DLD1 (cell line): ENCODE measurements around the gene BAIAP2.
"Not testable (repeated sequence)": the region's sequence is repeated elsewhere in the genome, so short reads cannot be mapped to it uniquely, and the experiment has no call there.

Experiments used
- in situ Hi-C: cut with HindIII; loops from 2 replicates; pipeline ENCODE4 v1.10.0; 2017; ENCODE audit warnings: low sequenced_read_pairs

The BAIAP2 gene

GRCh38 chr17:81132770-81133723, 98.1 kb downstream of the BAIAP2 start:
- in situ Hi-C loops, result no loop called here

- in situ Hi-C loops, result no loop called here
Measured at GRCh38 chr17:81134064-81134781, 99.3 kb downstream of the BAIAP2 start.

- in situ Hi-C loops, result no loop called here
Measured at GRCh38 chr17:81135505-81136278, 100.7 kb downstream of the BAIAP2 start.

- in situ Hi-C loops, result no loop called here
Measured at GRCh38 chr17:81136366-81136765, 101.4 kb downstream of the BAIAP2 start.

- in situ Hi-C loops, result no loop called here
Measured at GRCh38 chr17:81137248-81137647, 102.3 kb downstream of the BAIAP2 start.

DNA sequence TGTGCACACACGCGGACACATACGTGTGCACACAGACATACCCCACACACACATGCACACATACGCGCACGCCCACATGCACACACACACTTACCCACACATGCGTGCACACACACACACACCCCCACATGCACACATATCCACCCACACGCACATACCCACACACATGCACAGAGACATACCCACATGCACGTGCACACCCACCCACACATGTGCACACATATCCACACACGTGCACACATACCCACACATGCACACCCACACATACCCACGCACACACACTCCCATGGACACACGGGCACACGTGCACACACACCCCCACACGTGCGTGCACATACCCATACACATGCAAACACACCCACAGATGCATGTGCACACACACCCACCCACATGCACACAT, 103.1 kb downstream of the BAIAP2 start:
- in situ Hi-C loops, result no loop called here

- in situ Hi-C loops, result no loop called here
Measured at GRCh38 chr17:81138500-81138899, 103.5 kb downstream of the BAIAP2 start.

- in situ Hi-C loops, result no loop called here
Measured at GRCh38 chr17:81139428-81139827, 104.5 kb downstream of the BAIAP2 start.

DNA sequence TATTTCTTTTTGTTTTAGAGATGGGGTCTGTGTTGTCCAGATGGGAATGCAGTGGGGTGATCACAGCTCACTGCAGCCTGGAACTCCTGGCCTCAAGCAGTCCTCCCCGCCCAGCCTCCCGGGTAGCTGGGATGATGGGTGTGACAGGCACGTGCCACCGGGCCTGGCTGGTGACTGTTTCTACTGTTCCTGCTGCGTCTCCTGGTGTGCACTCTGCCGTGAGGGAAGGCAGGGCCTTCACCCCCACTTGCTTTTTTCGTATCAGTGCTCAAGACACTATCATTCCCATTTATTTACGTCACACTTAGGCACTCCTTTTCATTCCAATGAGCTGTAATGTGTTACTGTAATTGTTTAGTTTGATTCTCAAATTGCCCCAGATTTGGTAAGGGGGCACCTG, 105.1 kb downstream of the BAIAP2 start:
- in situ Hi-C loops, result loop anchor here (5.0 kb wide), 1 partner anchor 47 kb away; no protein-coding TSS in a partner anchor

DNA sequence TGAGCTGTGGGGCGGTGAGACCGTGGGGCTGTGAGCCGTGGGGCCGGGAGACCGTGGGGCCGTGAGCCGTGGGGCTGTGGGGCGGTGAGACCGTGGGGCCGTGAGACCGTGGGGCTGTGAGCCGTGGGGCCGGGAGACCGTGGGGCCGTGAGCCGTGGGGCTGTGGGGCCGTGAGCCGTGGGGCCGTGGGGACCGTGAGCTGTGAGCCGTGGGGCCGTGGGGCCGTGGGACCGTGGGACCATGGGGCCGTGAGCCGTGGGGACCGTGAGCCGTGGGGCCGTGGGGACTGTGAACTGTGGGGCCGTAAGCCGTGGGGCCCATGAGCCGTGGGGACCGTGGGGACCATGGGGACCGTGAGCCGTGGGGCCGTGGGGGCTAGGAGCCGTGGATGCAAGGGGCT, 105.7 kb downstream of the BAIAP2 start:
- in situ Hi-C loops, result loop anchor here (5.0 kb wide), 1 partner anchor 47 kb away; no protein-coding TSS in a partner anchor

GRCh38 chr17:81142301-81143199, 107.6 kb downstream of the BAIAP2 start:
- in situ Hi-C loops, result loop anchor here (5.0 kb wide), 1 partner anchor 45 kb away; no protein-coding TSS in a partner anchor

DNA sequence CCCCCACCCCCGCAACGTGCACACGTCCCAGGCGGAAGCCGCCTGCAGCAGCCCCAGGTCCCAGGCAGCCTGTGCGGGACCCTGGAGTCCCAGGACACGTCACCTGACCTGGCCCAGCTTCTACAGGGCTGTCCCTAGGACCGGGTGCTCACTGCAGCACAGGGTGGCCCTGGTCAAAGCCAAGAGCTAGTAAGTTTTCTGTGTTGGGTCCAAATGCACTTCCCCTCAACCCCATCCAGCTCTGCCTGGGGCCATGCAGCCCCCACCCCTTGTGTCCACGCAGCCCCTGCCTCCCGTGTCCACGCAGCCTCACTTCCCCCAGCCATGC, 108.2 kb downstream of the BAIAP2 start:
- in situ Hi-C loops, result loop anchor here (5.0 kb wide), 1 partner anchor 44 kb away; no protein-coding TSS in a partner anchor

GRCh38 chr17:81143717-81144422, 108.9 kb downstream of the BAIAP2 start:
- in situ Hi-C loops, result loop anchor here (5.0 kb wide), 1 partner anchor 43 kb away; no protein-coding TSS in a partner anchor

DNA sequence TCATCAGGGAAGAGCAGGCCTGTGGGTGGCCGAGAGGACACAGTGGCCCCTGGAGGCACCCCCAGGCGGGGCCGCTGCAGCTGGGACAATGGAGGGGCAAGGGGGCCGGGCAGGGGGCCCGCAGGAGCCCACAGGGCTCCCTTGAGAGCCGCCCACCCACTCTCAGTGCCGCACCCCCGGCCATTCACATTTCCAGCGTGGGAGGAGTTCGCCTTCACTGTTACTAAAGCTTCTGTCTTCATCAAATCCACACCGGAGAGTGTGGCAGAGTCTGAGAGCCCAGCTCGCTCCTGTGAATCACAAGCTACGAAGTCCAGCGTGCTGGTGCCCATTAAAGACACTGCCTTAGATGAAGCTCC, 109.5 kb downstream of the BAIAP2 start:
- in situ Hi-C loops, result loop anchor here (5.0 kb wide), 1 partner anchor 43 kb away; no protein-coding TSS in a partner anchor

DNA sequence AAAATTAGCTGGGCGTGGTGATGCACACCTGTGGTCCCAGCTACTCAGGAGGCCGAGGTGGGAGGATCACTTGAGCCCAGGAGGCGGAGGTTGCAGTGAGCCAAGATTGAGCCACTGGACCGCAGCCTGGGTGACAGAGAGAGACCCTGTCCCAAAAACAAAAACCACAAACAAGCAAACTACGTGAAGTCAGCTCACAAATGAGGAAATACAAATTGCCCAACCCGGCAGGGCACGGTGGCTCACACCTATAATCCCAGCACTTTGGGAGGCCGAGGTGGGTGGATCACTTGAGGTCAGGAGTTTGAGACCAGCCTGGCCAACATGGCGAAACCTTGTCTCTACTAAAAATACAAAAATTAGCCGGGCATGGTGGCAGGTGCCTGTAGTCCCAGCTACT, 111.3 kb downstream of the BAIAP2 start:
- in situ Hi-C loops, result not testable (repeated sequence)

GRCh38 chr17:81147701-81148100, 112.8 kb downstream of the BAIAP2 start:
- in situ Hi-C loops, result no loop called here

DNA sequence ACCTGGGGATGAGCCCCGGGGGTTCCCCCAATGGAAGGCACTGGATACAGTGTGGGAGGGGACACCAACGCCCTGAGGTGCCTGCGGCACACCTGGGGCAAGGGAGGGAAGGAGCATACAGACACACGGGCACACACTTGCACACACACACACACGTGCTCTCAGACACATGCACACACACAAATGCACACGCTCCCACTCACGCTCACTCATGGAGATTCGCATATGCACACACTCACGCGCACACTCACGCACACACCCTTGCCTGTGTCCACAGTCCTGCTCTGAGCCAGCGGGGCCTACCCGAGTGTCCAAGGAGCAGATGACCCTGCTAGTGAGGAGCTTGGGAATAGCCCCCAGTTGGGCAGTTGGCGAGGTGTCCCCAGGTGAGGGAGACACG, 113.6 kb downstream of the BAIAP2 start:
- in situ Hi-C loops, result no loop called here

GRCh38 chr17:81148986-81149533, 114.1 kb downstream of the BAIAP2 start:
- in situ Hi-C loops, result no loop called here
